Astrocyte of the spinal cord (primary cell): ENCODE results near the gene VPS51.

ENCODE experiments used
- DNase-seq: peaks from one replicate; pipeline ENCODE4 v3.0.0; 2011; ENCODE audit warnings: low read depth, low spot score
- H3K4me3 ChIP-seq: 2 replicates; pipeline ENCODE4 v1.5.1; 2011; ENCODE audit warnings: low read depth, mild to moderate bottlenecking, low read length, moderate library complexity
- in situ Hi-C: cut with HindIII; loops from 2 replicates; pipeline ENCODE4 v1.10.0; 2017; ENCODE audit warnings: low sequenced_read_pairs
- TF ChIP-seq, protein P1 (sequence below): IDR thresholded peaks from 2 replicates; pipeline ENCODE4 v1.5.1; 2012; ENCODE audit warnings: low read depth, mild to moderate bottlenecking, low read length, inconsistent platforms

The VPS51 gene

DNA sequence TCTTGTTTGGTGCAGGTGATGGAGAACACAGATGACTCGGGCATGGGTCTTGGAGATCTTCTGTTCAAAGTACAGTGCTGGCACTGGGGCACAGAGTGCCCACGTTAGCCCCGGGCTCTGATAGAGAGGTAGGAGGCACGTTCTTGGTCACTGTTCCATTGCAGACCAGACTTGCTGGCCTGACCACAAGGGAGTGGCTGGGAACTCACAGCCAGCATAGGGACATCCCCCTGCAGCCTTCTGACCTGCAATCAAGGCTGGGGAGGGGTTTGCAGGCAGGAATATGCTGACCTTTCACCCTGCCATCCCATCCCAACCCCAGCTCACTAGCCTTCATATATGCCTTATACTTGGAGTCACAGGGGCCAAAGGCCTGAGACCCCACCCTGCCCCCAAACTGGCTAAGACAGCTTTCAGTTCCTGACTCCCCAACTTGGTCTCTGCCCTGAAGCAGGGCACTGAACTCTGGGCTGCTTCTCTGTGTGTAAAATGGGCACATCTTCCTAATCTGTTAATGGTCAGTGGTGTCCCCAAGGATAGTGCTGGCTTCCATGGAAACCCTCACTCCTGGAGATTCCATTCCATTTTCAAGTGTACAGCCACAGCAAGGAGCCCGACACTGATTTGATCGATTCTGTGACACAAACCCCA, 30.7 kb downstream of the VPS51 start:
- in situ Hi-C loops = no loop called here
- TF ChIP-seq, protein P1, sequence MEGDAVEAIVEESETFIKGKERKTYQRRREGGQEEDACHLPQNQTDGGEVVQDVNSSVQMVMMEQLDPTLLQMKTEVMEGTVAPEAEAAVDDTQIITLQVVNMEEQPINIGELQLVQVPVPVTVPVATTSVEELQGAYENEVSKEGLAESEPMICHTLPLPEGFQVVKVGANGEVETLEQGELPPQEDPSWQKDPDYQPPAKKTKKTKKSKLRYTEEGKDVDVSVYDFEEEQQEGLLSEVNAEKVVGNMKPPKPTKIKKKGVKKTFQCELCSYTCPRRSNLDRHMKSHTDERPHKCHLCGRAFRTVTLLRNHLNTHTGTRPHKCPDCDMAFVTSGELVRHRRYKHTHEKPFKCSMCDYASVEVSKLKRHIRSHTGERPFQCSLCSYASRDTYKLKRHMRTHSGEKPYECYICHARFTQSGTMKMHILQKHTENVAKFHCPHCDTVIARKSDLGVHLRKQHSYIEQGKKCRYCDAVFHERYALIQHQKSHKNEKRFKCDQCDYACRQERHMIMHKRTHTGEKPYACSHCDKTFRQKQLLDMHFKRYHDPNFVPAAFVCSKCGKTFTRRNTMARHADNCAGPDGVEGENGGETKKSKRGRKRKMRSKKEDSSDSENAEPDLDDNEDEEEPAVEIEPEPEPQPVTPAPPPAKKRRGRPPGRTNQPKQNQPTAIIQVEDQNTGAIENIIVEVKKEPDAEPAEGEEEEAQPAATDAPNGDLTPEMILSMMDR = no peak
- H3K4me3 ChIP-seq = no peak overlapping the region
- no peak for DNase-seq

DNA sequence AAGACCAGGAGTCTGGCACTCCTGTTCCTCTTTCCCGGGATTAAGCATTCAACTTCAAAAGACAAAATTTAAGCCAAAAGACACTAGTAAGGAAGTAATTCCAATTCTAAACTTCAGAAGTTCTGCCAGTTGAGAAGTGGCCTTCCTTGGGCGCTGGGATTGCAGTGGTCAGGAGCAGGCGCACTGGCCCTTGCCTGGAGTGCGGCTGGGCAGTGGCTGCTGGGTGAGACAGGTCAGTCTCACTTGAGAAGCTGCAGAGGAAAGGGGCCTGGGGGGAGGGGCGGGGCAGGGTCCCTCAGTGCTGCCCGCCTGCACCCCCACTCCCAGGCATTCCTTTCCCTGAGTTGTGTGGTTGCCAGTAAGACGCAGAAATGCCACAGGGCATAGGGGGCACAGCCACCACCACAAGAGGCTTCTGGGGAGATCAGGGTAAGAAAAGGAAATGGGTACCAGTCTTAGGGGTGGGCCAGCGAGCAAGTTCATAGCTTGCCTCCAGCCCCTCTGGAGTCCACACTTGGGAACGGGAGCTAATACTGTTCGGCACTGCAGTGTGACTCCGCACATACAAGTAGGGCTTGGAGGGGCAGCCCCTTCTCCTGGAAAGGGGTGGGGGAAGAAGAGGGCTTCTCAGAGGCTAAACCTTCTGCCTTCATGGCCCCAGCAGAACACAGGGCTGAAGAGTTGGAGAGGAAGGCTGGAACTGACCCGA, 31.6 kb downstream of the VPS51 start:
- DNase-seq = no peak
- no peak overlapping the region for H3K4me3 ChIP-seq
- in situ Hi-C loops = no loop called here
- TF ChIP-seq, protein P1 = no peak

DNA sequence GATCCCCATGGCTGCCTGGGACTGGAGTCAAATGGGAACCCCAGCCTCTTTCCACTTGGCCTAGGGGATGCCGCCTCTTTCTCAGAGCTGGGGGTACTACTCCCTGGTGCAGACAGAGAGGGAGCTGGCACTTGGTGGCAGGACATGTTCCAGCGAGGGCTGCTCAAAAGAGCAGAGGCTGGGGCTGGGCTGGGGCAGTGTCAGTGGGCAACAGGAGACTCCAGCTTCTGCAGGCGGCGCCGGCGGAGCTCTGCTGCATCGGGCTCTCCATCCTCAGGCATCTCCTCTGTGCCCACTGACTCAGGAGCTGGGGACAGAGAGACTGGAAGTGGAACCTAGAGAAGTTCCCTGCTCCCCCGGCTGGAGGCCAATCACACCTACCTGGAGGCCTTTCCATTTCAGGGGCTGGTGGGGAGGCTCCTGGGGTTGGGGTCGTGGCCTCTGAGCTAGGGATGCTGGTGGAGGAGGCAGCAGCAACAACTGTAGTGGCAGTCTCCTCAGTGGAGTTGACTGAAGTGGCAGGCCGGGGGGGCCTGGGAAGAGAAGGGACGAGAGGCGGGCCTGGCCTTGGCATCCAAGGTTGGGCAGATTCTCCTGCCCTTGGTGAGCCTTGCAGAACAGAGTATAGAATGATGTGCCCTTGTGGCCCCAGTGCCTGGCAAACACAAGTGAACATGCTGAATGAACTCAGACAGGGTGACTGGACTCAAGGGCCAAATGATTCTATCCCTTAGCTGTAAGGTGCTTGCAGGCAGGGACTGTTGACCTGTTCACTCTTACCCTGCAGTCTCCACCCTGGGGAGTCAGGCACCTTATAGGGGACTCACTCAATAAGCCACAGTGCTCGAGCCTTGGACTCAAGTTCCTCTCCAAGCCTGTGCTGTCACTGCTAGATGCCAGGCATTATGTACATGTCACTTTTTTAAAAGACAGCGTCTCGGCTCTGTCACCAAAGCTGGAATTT, 32.5 kb downstream of the VPS51 start:
- TF ChIP-seq, protein P1 = no peak
- in situ Hi-C loops = no loop called here
- DNase-seq = no peak
- H3K4me3 ChIP-seq = no peak overlapping the region

DNA sequence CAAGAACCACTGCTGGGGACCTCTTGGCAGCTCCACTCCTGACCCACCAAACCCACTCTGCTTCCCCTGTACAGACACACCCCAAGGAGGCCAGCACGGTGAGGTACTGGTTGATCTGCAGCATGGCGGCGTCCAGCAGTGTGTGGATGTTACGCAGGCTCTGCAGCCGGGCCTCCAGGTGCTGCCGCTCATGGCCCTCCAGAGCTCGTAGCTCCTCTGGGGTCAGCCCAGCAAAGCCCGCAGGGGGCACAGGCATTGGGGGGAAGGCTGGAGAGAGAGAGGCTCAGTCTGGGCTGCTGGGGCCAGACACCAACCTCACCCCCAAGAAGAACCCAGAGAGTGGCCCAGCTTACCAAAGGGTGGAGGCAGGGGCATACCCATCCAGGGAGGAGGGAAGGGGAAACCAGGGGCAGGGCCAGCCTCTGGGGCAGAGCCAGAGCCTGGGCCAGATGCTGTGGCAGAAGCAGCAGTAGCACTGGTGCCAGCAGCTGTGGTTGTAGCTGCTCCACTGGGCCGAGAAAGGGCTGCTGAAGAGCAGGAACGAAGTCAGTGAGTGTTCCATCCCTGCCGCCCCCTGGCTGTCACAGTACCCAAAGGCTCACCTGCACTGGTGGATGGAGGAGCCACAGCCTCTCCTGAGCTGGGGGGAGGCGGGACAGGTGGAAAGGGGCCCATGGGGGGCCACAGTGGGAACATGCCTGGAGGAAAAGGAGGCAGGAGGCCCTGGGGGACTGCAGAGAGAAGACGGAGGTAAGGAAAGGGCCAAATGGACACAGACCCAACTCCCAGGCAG, 33.8 kb downstream of the VPS51 start:
- in situ Hi-C loops = no loop called here
- H3K4me3 ChIP-seq = no peak overlapping the region
- TF ChIP-seq, protein P1 = no peak
- DNase-seq = no peak

DNA sequence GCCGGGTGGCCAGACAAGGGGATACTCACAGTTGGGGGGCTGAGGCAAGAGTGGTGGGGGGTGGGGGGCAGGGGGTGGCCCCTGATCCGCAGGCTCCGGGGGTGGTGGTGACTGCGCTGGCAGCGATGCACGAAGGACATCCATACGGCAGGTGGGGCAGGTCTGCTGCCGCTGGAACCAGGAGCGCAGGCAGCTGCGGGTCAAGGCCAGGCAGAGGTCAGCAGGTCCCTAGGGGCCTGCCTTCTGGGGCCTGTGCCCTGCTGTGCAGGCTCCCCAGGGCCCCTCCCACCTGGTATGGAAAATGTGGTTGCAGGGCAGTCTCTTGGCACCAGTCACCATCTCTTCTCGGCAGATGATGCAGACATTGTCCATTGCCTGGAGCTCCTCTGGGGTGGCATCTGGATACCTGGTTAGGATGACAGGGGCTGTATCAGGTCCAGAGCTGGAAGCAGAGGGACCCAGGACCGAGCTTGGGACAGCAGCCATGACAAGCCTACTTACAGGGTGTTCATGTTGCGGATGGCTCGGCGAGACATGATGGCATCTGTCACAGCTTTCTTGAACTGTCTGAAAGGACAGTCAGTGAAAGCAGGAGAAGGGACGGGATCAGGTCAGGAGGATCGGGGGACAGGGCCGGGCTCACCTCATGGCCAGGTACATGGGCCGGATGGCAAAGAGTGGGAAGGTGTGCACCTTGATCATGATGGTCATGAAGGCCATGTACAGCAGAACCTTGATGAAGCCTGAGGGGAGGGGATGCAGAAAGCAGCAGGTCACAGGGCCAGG, 34.8 kb downstream of the VPS51 start:
- TF ChIP-seq, protein P1 = no peak
- no peak for DNase-seq
- no peak overlapping the region for H3K4me3 ChIP-seq
- in situ Hi-C loops = no loop called here
